ENCODE measurements around the gene OLFM2.

DNA sequence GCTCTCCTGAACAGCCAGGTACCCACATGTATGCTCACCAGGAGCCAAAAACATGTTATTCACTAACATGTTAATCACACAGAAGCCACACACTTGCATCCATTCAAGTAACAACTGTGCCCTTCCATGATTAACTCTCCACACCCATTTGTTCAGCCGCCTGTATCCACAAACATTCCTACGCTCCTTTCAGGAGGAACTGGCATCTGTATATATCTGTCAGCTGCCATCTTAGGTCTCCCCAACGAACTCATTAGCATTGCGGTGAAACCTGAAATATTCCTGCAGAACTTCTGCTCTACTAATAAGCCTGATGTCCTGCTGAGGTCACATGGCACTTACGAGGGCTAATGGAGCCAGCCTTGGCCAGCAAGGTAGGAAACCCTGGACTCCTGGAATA, 33.0 kb downstream of the OLFM2 start:
- TF ChIP-seq TAF1 (conservative IDR thresholded peaks at IDR 0.05): no peak
- TF ChIP-seq, protein P1, sequence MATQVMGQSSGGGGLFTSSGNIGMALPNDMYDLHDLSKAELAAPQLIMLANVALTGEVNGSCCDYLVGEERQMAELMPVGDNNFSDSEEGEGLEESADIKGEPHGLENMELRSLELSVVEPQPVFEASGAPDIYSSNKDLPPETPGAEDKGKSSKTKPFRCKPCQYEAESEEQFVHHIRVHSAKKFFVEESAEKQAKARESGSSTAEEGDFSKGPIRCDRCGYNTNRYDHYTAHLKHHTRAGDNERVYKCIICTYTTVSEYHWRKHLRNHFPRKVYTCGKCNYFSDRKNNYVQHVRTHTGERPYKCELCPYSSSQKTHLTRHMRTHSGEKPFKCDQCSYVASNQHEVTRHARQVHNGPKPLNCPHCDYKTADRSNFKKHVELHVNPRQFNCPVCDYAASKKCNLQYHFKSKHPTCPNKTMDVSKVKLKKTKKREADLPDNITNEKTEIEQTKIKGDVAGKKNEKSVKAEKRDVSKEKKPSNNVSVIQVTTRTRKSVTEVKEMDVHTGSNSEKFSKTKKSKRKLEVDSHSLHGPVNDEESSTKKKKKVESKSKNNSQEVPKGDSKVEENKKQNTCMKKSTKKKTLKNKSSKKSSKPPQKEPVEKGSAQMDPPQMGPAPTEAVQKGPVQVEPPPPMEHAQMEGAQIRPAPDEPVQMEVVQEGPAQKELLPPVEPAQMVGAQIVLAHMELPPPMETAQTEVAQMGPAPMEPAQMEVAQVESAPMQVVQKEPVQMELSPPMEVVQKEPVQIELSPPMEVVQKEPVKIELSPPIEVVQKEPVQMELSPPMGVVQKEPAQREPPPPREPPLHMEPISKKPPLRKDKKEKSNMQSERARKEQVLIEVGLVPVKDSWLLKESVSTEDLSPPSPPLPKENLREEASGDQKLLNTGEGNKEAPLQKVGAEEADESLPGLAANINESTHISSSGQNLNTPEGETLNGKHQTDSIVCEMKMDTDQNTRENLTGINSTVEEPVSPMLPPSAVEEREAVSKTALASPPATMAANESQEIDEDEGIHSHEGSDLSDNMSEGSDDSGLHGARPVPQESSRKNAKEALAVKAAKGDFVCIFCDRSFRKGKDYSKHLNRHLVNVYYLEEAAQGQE (IDR thresholded peaks at IDR 0.05): no peak
- TF ChIP-seq, protein P2, sequence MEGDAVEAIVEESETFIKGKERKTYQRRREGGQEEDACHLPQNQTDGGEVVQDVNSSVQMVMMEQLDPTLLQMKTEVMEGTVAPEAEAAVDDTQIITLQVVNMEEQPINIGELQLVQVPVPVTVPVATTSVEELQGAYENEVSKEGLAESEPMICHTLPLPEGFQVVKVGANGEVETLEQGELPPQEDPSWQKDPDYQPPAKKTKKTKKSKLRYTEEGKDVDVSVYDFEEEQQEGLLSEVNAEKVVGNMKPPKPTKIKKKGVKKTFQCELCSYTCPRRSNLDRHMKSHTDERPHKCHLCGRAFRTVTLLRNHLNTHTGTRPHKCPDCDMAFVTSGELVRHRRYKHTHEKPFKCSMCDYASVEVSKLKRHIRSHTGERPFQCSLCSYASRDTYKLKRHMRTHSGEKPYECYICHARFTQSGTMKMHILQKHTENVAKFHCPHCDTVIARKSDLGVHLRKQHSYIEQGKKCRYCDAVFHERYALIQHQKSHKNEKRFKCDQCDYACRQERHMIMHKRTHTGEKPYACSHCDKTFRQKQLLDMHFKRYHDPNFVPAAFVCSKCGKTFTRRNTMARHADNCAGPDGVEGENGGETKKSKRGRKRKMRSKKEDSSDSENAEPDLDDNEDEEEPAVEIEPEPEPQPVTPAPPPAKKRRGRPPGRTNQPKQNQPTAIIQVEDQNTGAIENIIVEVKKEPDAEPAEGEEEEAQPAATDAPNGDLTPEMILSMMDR (IDR thresholded peaks at IDR 0.05; ENCODE audit: low read depth, low read length, missing input control): no peak
- TF ChIP-seq SP1 (IDR thresholded peaks at IDR 0.05): no peak
- no peak for TF ChIP-seq JUND (IDR thresholded peaks at IDR 0.05)
- no peak for TF ChIP-seq HNF4A (conservative IDR thresholded peaks at IDR 0.05)
- TF ChIP-seq HNF4G (IDR thresholded peaks at IDR 0.05): no peak
- TF ChIP-seq, protein P3, sequence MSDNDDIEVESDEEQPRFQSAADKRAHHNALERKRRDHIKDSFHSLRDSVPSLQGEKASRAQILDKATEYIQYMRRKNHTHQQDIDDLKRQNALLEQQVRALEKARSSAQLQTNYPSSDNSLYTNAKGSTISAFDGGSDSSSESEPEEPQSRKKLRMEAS (IDR thresholded peaks at IDR 0.05): no peak
- TF ChIP-seq EGR1 (IDR thresholded peaks at IDR 0.05; ENCODE audit: low read depth in 2 of 2): no peak
- no peak for TF ChIP-seq FOXA1 (IDR thresholded peaks at IDR 0.05)
- TF ChIP-seq YY1 (IDR thresholded peaks at IDR 0.05): no peak
